Stimulated activated naive B cell treated with anti-CD40 and anti-IgM and Interleukin-4, amounts not matched to agents 10 μg/mL and 1 μg/mL and 100 μg/mL, for 72 hours (primary cell): ENCODE data around the gene TANGO2.
A peak's percentile ranks its signal among the peaks of the same experiment; 100 is the strongest.

Experiments used
- ATAC-seq, 2 donors: fragments of 150-1000 bp; cut with Tn5 transposase; replicated peaks; 2 replicates each; pipeline ENCODE4 v1.10.0; 2021; ENCODE audit warnings: moderate library complexity in 1 of 2
- DNase-seq: peaks from one replicate; pipeline ENCODE4 v3.0.0; 2021
- H3K27ac Mint-ChIP-seq: one replicate; pipeline ENCODE4 v1.8.0; 2022; ENCODE audit warnings: mild to moderate bottlenecking, mixed read lengths
- H3K27me3 Mint-ChIP-seq, 2 donors: one replicate each; pipeline ENCODE4 v1.8.0; 2022; ENCODE audit warnings: mixed read lengths in 2 of 2
- H3K36me3 Mint-ChIP-seq, 2 donors: one replicate each; pipeline ENCODE4 v1.8.0; 2022; ENCODE audit warnings: mixed read lengths in 2 of 2, mild to moderate bottlenecking in 1 of 2
- H3K4me1 Mint-ChIP-seq, 2 donors: one replicate each; pipeline ENCODE4 v1.8.0; 2022; ENCODE audit warnings: mixed read lengths in 2 of 2, mild to moderate bottlenecking in 1 of 2
- H3K4me3 Mint-ChIP-seq, 2 donors: one replicate each; pipeline ENCODE4 v1.8.0; 2022; ENCODE audit warnings: mild to moderate bottlenecking in 2 of 2, mixed read lengths in 2 of 2, moderate library complexity in 1 of 2
- H3K9me3 Mint-ChIP-seq, 2 donors: one replicate each; pipeline ENCODE4 v1.8.0; 2022; ENCODE audit warnings: mixed read lengths in 2 of 2, mild to moderate bottlenecking in 1 of 2

TANGO2 gene

GRCh38 chr22:19979712-19980493 is 41.0 kb upstream of the TANGO2 start:
- no peak for DNase-seq
- no peak overlapping the region for H3K27ac Mint-ChIP-seq
- H3K27me3 Mint-ChIP-seq, result peaks cover 6 to 7% of the 10 kb centered on the region in 2 donors
- no peaks in the 10 kb centered on the region for H3K9me3 Mint-ChIP-seq
- H3K4me1 Mint-ChIP-seq, result peaks cover 7 to 9% of the 10 kb centered on the region in 2 donors
- H3K4me3 Mint-ChIP-seq, result no peak overlapping the region
- no peaks in the 10 kb centered on the region for H3K36me3 Mint-ChIP-seq
- ATAC-seq, result no peak

GRCh38 chr22:19980766-19981165 is 40.1 kb upstream of the TANGO2 start:
- Mint-ChIP-seq H3K36me3 (no peaks in the 10 kb centered on the region), H3K4me3 (no peak overlapping the region), H3K9me3 (no peaks in the 10 kb centered on the region), H3K27me3 (peaks cover 0 to 5% of the 10 kb centered on the region in 2 donors), H3K27ac (no peak overlapping the region), H3K4me1 (peaks cover 3 to 9% of the 10 kb centered on the region in 2 donors)
- ATAC-seq (no peak), DNase-seq (no peak)

DNA sequence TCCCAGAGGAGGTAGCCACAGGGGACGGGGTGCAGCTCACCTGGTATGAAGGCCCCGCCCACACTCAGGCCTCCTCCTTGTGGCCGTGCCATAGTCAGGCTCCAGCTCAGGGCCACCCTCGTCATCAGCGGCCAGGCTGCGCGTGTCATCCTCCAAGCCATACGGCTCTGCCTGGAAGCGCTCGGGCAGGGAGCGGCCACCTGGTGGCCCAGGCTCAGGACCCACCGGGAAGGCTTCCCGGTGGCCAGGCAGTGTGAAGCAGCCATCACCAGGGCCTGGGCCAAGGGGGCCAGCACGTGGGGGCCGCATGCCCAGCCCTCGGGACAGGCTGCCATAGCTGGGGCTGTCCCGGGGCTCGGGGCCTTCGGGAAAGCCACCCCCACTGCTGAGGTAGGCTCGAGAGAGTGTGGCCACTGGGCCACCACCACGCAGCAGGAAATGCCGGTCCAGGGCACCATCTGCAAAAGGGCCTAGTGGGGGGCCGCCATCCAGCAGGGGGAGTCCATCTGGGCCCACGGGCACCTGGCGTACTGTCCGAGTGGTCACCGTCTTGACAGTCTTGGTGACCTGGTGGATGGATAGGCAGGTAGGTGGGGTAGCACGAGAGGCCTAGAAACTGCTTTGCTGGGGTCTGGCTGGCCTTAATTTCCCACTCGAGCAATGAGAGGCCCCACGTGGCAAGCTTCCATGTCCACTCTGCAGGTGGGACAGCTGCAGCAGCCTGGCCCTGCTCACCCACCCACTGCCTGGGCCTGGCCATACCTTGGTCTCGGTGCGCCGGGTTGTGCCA is 39.5 kb upstream of the TANGO2 start:
- peaks cover 0 to 5% of the 10 kb centered on the region in 2 donors for H3K27me3 Mint-ChIP-seq
- peaks cover 5 to 15% of the 10 kb centered on the region in 2 donors for H3K4me1 Mint-ChIP-seq
- ATAC-seq, result no peak
- DNase-seq, result no peak
- no peaks in the 10 kb centered on the region for H3K36me3 Mint-ChIP-seq
- H3K4me3 Mint-ChIP-seq, result no peak overlapping the region
- H3K27ac Mint-ChIP-seq, result no peak overlapping the region
- no peaks in the 10 kb centered on the region for H3K9me3 Mint-ChIP-seq

GRCh38 chr22:19981961-19982920 is 38.7 kb upstream of the TANGO2 start:
- Mint-ChIP-seq H3K36me3 (no peaks in the 10 kb centered on the region), H3K27ac (no peak overlapping the region), H3K4me3 (no peak overlapping the region), H3K9me3 (no peaks in the 10 kb centered on the region), H3K27me3 (peaks cover 0 to 5% of the 10 kb centered on the region in 2 donors), H3K4me1 (peaks cover 6 to 17% of the 10 kb centered on the region in 2 donors)
- DNase-seq, result no peak
- no peak for ATAC-seq

DNA sequence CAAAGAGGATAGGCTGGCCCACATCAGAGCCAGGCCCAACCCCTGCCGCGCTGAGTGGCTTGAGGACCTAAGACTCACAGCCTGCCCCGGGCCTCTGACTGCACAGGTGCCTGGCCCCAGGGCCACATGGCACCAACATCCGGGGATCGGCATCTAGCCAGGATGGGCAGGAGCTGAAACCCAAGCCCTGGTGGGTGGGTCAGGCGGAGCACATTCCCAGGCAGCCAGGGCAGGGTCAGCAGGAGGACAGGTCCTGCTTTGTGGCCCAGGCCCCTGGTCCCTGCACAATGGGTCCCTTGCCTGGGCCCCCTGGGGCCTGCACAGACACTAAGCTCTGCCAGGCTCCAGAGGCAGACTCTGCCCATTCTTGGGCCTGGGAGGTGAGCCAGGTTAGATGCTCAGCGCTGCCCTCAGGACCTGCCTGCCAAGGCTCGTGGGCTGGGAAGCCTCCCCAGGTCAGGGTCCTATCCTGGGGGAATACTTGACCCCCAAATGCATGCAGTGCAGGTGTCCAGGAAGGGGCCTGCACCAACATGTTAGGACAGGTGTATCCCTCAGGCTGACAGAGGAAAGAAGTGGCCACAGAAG is 37.8 kb upstream of the TANGO2 start:
- Mint-ChIP-seq H3K27me3 (peaks cover 0 to 5% of the 10 kb centered on the region in 2 donors), H3K4me3 (no peak overlapping the region), H3K4me1 (peaks cover 6 to 17% of the 10 kb centered on the region in 2 donors), H3K36me3 (no peaks in the 10 kb centered on the region), H3K27ac (no peak overlapping the region), H3K9me3 (no peaks in the 10 kb centered on the region)
- no peak for DNase-seq
- no peak for ATAC-seq

GRCh38 chr22:19983741-19984140 is 37.2 kb upstream of the TANGO2 start:
- no peak for DNase-seq
- ATAC-seq, result no peak
- Mint-ChIP-seq H3K27ac (no peak overlapping the region), H3K36me3 (no peaks in the 10 kb centered on the region), H3K4me3 (no peak overlapping the region), H3K4me1 (peaks cover 6 to 17% of the 10 kb centered on the region in 2 donors), H3K27me3 (peaks cover 0 to 5% of the 10 kb centered on the region in 2 donors), H3K9me3 (no peaks in the 10 kb centered on the region)

GRCh38 chr22:19984201-19984753 is 36.6 kb upstream of the TANGO2 start:
- DNase-seq (no peak), ATAC-seq (peak in 1 of 2 donors; percentile 28)
- Mint-ChIP-seq H3K36me3 (no peaks in the 10 kb centered on the region), H3K4me1 (peaks cover 6 to 17% of the 10 kb centered on the region in 2 donors), H3K4me3 (no peak overlapping the region), H3K9me3 (no peaks in the 10 kb centered on the region), H3K27ac (no peak overlapping the region), H3K27me3 (peaks cover 0 to 5% of the 10 kb centered on the region in 2 donors)

DNA sequence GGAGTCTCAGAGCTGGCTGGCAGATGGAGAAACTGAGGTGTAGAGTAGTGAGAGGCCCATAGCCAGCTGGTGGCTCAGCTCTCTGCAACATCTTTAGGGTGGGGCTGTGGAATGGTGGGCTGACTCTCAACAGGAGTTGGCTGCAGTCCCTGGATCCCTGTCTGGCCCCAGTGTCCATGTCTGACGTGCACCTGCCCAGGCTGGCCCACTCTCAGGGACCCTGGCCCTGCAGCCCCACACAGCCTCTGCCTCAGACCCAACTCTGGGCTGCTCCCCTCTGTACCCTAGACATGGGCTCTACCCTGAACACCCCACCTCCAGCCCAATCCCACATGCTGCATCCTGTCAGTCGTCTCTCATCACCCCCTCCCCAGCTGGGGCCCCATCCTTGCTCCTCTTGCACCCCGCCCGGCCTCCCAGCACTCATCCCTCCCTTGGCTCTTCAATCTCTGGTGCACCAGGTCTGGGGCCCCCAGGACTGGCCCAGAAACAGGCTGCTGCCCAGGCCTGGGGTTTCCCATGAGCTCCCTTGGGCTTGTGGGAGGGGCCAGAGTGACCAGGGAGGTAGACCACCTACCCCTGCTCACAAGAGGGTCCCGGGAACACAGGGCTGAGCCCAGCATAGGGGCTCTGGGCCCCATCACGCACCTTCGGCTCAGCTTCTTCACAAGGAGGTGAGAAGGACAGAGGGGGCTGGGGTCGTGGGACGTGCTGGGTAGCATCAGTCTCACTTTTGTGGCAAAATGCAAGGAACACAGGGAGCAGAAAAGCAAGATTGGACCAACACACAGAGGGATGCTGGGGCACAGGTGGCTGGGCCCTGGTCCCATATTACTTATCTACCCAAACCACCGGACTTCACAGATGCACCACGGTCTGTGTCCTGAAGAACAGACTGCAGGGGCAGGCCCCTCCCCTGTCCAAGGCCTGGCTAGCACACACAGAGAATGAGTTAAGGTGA is 35.8 kb upstream of the TANGO2 start:
- Mint-ChIP-seq H3K4me3 (no peak overlapping the region), H3K27me3 (peaks cover 0 to 5% of the 10 kb centered on the region in 2 donors), H3K36me3 (no peaks in the 10 kb centered on the region), H3K27ac (no peak overlapping the region), H3K9me3 (no peaks in the 10 kb centered on the region), H3K4me1 (peaks cover 6 to 17% of the 10 kb centered on the region in 2 donors)
- no peak for ATAC-seq
- no peak for DNase-seq

DNA sequence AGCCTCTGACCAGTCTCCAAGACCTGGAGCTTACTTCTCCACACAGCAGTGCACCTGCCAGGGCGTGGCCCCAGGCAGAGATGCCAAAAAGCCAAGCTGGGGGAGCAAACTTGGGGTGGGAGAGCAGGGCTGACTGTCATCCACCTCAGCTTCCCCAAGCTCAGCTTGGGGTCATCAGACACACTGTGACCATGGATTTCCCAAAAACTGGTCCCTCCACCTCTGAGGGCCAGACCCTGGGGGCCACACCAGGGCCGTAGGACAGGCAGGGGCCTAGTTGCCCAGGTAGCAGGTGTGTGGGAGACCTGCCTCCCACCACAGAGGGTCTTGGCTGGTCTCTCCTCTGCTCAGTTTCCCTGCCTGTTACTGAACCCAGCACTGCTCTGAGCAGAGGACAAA is 34.9 kb upstream of the TANGO2 start:
- H3K36me3 Mint-ChIP-seq, result no peaks in the 10 kb centered on the region
- no peak for DNase-seq
- no peak for ATAC-seq
- no peak overlapping the region for H3K27ac Mint-ChIP-seq
- H3K9me3 Mint-ChIP-seq, result no peaks in the 10 kb centered on the region
- H3K4me3 Mint-ChIP-seq, result peak overlapping the region in 1 of 2 donors; percentile 60
- peaks cover 0 to 5% of the 10 kb centered on the region in 2 donors for H3K27me3 Mint-ChIP-seq
- H3K4me1 Mint-ChIP-seq, result peaks cover 6 to 17% of the 10 kb centered on the region in 2 donors

GRCh38 chr22:19986410-19987341 is 34.2 kb upstream of the TANGO2 start:
- H3K27ac Mint-ChIP-seq, result no peak overlapping the region
- peak; percentile 61 for DNase-seq

DNA sequence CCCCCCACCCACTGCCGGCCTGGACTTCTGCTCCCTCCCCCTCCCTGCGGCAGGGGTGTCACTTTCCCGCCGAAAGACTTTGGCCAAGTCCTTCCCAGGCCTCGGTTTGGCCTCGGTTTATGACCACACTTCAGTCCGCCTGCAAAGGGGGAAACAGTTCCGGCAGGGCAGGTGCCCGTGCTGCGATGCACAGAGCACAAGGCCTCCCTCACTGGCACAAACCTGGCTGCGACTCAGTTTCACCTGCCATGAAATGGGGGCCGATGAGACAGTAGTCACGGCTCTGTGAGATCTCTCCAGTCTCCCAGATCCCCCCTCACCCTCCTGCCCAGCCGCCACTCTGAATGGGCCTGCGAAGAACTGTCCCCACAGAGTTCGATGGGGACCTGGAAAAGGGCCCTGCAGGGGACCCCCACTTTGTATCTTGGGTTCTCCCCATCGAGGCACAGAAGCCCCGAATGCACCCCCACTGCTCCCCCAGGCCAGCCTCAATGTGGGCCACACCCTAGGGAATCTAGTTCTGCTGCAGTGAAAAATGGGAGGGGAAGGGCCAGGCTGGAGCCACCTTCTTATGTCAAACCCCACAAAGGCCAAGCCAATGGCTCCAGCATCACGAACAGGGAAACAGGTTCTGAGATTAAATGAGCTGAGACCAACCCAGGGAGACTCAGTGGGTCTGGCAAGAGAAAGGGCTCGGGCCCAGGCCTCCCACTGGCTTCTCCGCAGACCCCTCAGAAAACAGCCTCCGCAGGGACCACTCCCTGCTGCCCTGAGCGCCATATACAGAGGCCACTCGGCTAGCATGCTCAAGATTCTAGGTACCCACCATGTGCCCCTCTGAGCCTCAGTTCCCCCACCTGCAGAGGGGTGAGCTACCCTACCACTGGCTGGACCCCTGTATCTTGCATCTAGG is 33.3 kb upstream of the TANGO2 start:
- DNase-seq (no peak), ATAC-seq (no peak)
- H3K4me3 Mint-ChIP-seq, result peak overlapping the region; percentile 37 to 62
- peaks cover 0 to 5% of the 10 kb centered on the region in 2 donors for H3K27me3 Mint-ChIP-seq
- H3K36me3 Mint-ChIP-seq, result no peaks in the 10 kb centered on the region
- H3K27ac Mint-ChIP-seq, result no peak overlapping the region
- H3K9me3 Mint-ChIP-seq, result no peaks in the 10 kb centered on the region
- peaks cover 6 to 17% of the 10 kb centered on the region in 2 donors for H3K4me1 Mint-ChIP-seq

More at GRCh38 chr22:19986410-19987341, 34.2 kb upstream of the TANGO2 start:
- ATAC-seq, result peak; percentile 89 to 93
- peaks cover 0 to 5% of the 10 kb centered on the region in 2 donors for H3K27me3 Mint-ChIP-seq
- H3K4me1 Mint-ChIP-seq, result peaks cover 6 to 17% of the 10 kb centered on the region in 2 donors
- H3K4me3 Mint-ChIP-seq, result peak overlapping the region; percentile 60 to 77
- H3K9me3 Mint-ChIP-seq, result no peaks in the 10 kb centered on the region
- no peaks in the 10 kb centered on the region for H3K36me3 Mint-ChIP-seq
